Measurements from ENCODE around the gene ARHGEF10L. TPM values are rescaled to one million over a fixed set of nuclear protein-coding genes. Genes with fewer than 3 reads are reported as not detected.
"Not testable (repeated sequence)": the region's sequence is repeated elsewhere in the genome, so short reads cannot be mapped to it uniquely, and the experiment has no call there.

Gene ARHGEF10L
- total RNA-seq, 1 experiment from 2014 or later = 51.7 TPM

DNA sequence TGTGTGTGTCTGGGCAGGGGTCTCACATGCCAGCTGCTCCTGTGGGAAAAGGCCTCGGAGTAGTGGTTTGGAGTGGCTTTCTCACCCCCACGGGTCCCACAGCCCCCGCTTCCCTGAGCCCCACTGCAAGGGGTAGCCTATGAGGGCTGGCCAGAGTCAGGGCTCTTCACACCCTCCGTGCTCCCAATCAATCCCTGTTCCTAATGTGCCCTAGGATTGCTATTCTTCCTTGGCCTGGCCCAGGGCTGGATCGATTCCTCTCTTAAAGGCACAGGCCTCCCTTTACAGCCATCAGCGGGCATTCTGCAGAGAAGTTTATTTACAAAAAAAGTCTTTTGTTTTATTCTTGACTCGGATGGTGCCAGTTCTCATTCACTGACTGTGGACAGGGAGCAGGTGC lies 196.3 kb downstream of the ARHGEF10L start:
- no peak for DNase-seq (ENCODE audit: low read depth)

DNA sequence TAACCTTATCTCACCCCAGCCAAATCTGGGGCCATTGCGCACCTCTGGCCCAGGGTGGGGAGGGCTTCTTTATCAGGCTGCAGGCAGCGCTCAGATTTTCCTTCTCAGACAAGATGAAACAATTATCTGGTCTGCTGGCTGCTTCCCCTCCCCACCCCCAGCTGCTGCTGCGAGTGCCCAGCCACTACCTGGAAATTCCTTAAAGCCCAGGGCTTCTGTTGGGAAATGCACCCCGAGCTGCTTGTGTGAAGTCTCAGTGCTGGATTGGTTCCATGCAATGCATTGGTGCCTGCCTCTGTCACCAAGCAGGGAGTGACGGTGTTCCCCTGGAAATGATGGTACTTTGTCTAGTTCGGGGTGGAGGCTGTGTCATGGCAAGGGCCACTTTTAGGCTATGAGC lies 197.1 kb downstream of the ARHGEF10L start:
- no peak for DNase-seq (ENCODE audit: low read depth)

GRCh38 chr1:17739050-17739449 lies 199.6 kb downstream of the ARHGEF10L start:
- no peak for DNase-seq (ENCODE audit: low read depth)

GRCh38 chr1:17741052-17741451 lies 201.6 kb downstream of the ARHGEF10L start:
- DNase-seq (ENCODE audit: low read depth) = no peak

DNA sequence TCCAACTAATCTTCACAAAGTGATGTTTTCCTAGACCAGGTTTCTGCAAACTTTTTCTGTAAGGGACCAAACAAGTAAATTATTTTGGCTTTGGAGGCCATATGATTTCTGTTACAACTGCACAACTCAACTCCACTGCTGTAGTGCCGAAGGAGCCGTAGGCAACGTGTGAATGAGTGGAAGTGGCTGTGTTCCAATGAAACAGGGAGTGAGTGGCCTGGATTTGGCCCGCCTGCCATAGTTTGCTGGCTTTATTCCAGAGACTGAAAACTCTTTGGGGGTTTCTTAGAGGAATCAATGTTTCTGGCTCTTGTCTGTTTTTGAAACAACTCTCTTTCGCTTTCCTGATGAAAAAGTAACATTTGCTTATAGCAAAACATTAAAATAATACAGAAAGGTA lies 203.1 kb downstream of the ARHGEF10L start:
- DNase-seq (ENCODE audit: low read depth) = no peak

DNA sequence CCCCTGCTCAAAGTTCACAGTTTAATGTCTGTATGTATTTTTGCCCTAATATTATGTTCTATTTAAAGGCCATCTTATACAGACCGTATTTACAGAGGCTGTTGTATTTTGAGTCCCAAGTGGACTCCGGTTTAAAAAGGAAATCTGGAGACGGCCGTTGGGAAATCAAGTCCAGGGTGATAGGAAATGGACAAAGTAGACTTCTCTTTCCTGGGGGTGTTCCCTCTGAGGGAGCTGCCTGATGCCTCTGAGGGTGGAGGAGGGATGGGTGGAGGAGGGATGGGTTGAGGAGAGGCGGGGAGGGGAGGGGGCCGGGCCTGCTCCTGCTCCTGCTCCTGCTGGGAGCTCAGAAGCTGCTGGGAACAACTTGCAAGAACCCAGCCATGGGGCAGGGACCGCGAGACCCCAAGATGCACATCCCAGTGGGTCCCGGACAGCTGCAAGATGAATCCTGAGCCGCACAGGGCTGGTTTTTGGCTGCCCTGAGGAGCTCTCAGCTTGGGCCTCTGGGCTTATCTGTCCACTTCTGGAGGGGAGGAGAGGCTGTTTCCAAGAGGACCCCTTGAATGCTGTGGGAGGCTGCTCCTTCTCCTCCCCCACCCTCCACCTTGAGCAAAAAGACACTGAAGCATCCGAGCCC lies 203.6 kb downstream of the ARHGEF10L start:
- DNase-seq (ENCODE audit: low read depth) = no peak

- no peak for DNase-seq (ENCODE audit: low read depth)
Measured at GRCh38 chr1:17743925-17744324, 204.4 kb downstream of the ARHGEF10L start.

DNA sequence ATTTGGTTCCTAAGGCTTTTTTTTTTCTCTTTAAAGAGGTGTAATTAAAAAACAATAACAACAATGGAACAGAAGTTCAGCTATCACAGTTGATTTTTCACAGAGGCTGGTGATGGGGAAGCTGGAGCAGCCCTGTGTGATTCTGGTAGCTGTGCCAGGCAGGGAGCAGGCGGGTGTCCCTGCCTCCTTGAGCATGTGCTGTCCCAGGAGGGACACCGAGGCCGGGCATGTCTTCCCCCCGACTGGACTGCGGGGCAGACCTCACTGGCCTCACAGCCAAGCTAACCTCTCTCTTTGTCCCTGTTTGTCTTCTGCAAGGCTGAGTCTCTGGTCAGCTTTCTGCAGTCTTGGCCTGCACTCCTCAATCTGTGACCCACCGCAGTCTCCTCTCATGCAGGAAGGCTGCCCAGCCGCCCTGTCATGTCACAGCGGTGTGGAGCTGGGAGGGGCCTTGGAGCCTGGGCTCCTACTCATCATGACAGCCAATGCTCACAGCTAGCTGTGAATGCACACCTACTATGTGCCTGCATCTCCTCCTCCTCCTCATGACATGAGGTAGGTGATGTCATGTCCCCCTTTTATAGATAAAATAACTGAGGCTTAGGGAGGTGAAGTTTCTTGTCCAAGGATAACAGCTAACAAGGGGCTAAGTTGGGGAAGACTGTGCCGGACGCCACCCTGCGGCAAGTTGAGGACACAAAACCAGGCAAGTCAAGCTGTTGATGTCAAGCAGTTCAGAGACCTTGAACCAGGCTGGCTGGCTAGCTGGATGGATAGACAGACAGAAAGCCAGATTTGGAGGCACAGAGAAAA lies 205.4 kb downstream of the ARHGEF10L start:
- no peak for DNase-seq (ENCODE audit: low read depth)

GRCh38 chr1:17745479-17745955 lies 206.0 kb downstream of the ARHGEF10L start:
- DNase-seq (ENCODE audit: low read depth) = no peak

- not testable (repeated sequence) for DNase-seq (ENCODE audit: low read depth)
Measured at GRCh38 chr1:17746281-17746680, 206.8 kb downstream of the ARHGEF10L start.

- no peak for DNase-seq (ENCODE audit: low read depth)
Measured at GRCh38 chr1:17746920-17747319, 207.4 kb downstream of the ARHGEF10L start.

Other genes with a start within 250 kb of the ARHGEF10L start
- gene PADI4, start 231.5 kb upstream of the ARHGEF10L start, total RNA-seq (2014; rRNA removed) = not detected in 2 replicates
- not detected in 2 replicates for gene PADI6, start 167.5 kb upstream of the ARHGEF10L start, total RNA-seq (2014; rRNA removed)
- gene RCC2, start 100.0 kb upstream of the ARHGEF10L start, total RNA-seq (2014; rRNA removed) = 35.3 and 38.4 TPM in 2 replicates
- gene ACTL8, start 215.6 kb downstream of the ARHGEF10L start, total RNA-seq (2014; rRNA removed) = not detected in 2 replicates